Measurements from ENCODE around the gene LALBA. TPM values are rescaled to one million over a fixed set of nuclear protein-coding genes. Genes with fewer than 3 reads are reported as not detected.

Gene LALBA
- total RNA-seq, 1 experiment from 2014 or later, result not detected

DNA sequence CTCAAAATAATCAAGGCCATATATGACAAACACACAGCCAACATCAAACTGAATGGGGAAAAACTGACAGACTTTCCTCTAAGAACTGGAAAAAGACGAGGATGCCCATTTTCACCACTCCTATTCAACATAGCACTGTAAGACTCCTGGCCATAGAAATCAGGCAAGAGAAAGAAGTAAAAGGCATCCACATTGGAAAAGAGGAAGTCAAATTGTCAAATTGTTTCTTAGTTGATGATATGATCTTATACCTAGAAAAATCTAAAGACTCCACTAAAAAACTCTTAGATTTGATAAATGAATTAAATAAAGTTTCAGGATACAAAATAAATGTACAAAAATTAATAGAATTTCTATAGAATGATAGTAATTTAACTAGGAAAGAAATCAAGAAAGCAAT lies 33.2 kb downstream of the LALBA start:
- Histone ChIP-seq H2BK120ac (ENCODE audit: low read depth, low read length, poor library complexity, severe bottlenecking) (no peak overlapping the region), H3K9me3 (ENCODE audit: control insufficient read depth, low read depth, low read length) (no peaks in the 10 kb centered on the region), H3K56ac (ENCODE audit: insufficient read length, low read depth, low read length) (no peak overlapping the region), H3K14ac (ENCODE audit: insufficient read depth, low read length) (no peak overlapping the region), H3K79me1 (ENCODE audit: insufficient read depth, low read depth, low read length, poor library complexity, severe bottlenecking) (no peaks in the 10 kb centered on the region), H4K91ac (ENCODE audit: insufficient read length, low read depth, low read length) (no peak overlapping the region), H3K27me3 (ENCODE audit: insufficient read depth, low read length) (no peaks in the 10 kb centered on the region), H2BK5ac (ENCODE audit: insufficient read length, low read length) (no peak overlapping the region), H3K23ac (ENCODE audit: insufficient read length, low read depth, low read length) (no peak overlapping the region), H3K27ac (ENCODE audit: insufficient read length, low read depth, low read length) (no peak overlapping the region), H3K9ac (ENCODE audit: extremely low read depth, insufficient read length, low read length) (no peak overlapping the region), H3T11ph (ENCODE audit: low read length) (no peak overlapping the region), H2AK5ac (ENCODE audit: insufficient read length, low read length) (no peak overlapping the region), H2BK12ac (ENCODE audit: insufficient read length, low read depth, low read length) (no peak overlapping the region), H3K79me2 (ENCODE audit: insufficient read depth, low read length) (no peaks in the 10 kb centered on the region), H4K20me1 (ENCODE audit: control insufficient read depth, insufficient read depth, insufficient read length) (no peaks in the 10 kb centered on the region), H4K5ac (ENCODE audit: insufficient read length, low read depth, low read length) (no peak overlapping the region), H2AFZ (ENCODE audit: low read length) (no peak overlapping the region), H2BK15ac (ENCODE audit: low read depth, low read length) (no peak overlapping the region), H3K23me2 (ENCODE audit: insufficient read length, low read depth, low read length, poor library complexity, severe bottlenecking) (no peaks in the 10 kb centered on the region), H3K4me1 (ENCODE audit: insufficient read depth, low read length) (no peaks in the 10 kb centered on the region), H2BK20ac (ENCODE audit: low read depth, low read length, poor library complexity, severe bottlenecking) (no peak overlapping the region), H3K4me2 (ENCODE audit: insufficient read depth, insufficient read length, low read length) (no peak overlapping the region), H3K18ac (ENCODE audit: insufficient read length, low read depth, low read length) (no peak overlapping the region), H3K4ac (ENCODE audit: low read depth, low read length) (no peak overlapping the region), H4K8ac (replicated peaks; ENCODE audit: insufficient read length, low read depth, low read length) (no peak overlapping the region)
- TF ChIP-seq CTCF (conservative IDR thresholded peaks at IDR 0.05), result no peak
- Mint-ChIP-seq H3K4me3 (no peak overlapping the region), H3K27me3 (ENCODE audit: low read depth) (peaks cover 6% of the 10 kb centered on the region), H3K27ac (no peak overlapping the region), H3K36me3 (ENCODE audit: insufficient read depth in 1 of 3, low read depth in 3 of 3) (no peaks in the 10 kb centered on the region), H3K9me3 (peaks cover 18 to 70% of the 10 kb centered on the region in 2 experiments), H3K4me1 (no peaks in the 10 kb centered on the region)
- DNase-seq, result no peak
- WGBS (ENCODE audit: extremely low coverage, insufficient read length, low lambda C conversion rate), result no CpG with 5 or more reads among the region's 1 CpG

Data from H9 (cell line).